ENCODE measurements around the gene UGT3A2. TPM values are rescaled to one million over a fixed set of nuclear protein-coding genes. Genes with fewer than 3 reads are reported as not detected.

Gene UGT3A2
- total and polyA plus RNA-seq, 2 donors: 0.30 to 6.8 TPM

- no peak for DNase-seq (ENCODE audit: low read depth in 6 of 9, low spot score in 9 of 9)
- no peaks in the 10 kb centered on the region for H3K4me1 ChIP-seq (ENCODE audit: control insufficient read depth in 2 of 2, insufficient read depth in 2 of 2, low read length in 2 of 2)
These were observed 65.7 kb downstream of the UGT3A2 start for GRCh38 chr5:36001032-36001431.

DNA sequence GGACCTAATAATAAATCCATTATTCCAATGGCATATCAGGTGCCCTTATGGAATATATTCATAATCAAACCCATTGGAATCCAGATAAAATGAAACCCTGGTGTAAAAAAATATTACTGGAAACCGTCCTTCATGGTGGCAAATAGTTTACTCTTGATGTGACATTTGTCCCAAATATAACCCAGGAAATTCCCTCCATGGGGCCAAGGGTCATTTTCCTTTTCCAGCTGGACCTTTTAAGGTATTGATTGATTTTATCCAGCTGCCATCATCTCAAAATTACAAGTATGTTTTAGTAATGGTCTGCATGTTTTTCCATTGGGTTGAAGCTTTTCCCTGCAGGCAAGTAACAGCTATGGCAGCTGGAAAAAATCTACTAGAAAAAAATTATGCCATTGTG is 67.1 kb downstream of the UGT3A2 start:
- WGBS: 96% methylated on average over 1 of the region's 1 CpG
- no peak overlapping the region for H3K4me3 ChIP-seq (ENCODE audit: low read length in 2 of 2)
- DNase-seq (ENCODE audit: low read depth in 6 of 9, low spot score in 9 of 9): no peak
- no peak overlapping the region for H3K27ac ChIP-seq (ENCODE audit: low read depth in 1 of 2, low read length in 1 of 2)
- H3K4me1 ChIP-seq (ENCODE audit: control insufficient read depth in 2 of 2, insufficient read depth in 2 of 2, low read length in 2 of 2): no peaks in the 10 kb centered on the region
- no peaks in the 10 kb centered on the region for H3K27me3 ChIP-seq (ENCODE audit: control insufficient read depth in 2 of 2, insufficient read depth in 1 of 2, low read length in 1 of 2)
- H3K36me3 ChIP-seq (ENCODE audit: control insufficient read depth in 2 of 2, insufficient read depth in 2 of 2, low read length in 1 of 2): no peaks in the 10 kb centered on the region
- H3K9me3 ChIP-seq (ENCODE audit: control insufficient read depth in 2 of 2, insufficient read depth in 1 of 2, low read length in 1 of 2): no peaks in the 10 kb centered on the region

More at GRCh38 chr5:36001032-36001431, 65.7 kb downstream of the UGT3A2 start:
- Histone ChIP-seq H3K27me3 (ENCODE audit: control insufficient read depth in 2 of 2, insufficient read depth in 1 of 2, low read length in 1 of 2) (no peaks in the 10 kb centered on the region), H3K4me3 (ENCODE audit: low read length in 2 of 2) (no peak overlapping the region), H3K36me3 (ENCODE audit: control insufficient read depth in 2 of 2, insufficient read depth in 2 of 2, low read length in 1 of 2) (no peaks in the 10 kb centered on the region), H3K9me3 (ENCODE audit: control insufficient read depth in 2 of 2, insufficient read depth in 1 of 2, low read length in 1 of 2) (no peaks in the 10 kb centered on the region), H3K27ac (ENCODE audit: low read depth in 1 of 2, low read length in 1 of 2) (no peak overlapping the region)
- 95% methylated on average over 3 of the region's 3 CpGs for WGBS

GRCh38 chr5:35996076-35996475 is 70.6 kb downstream of the UGT3A2 start:
- no peaks in the 10 kb centered on the region for H3K36me3 ChIP-seq (ENCODE audit: control insufficient read depth in 2 of 2, insufficient read depth in 2 of 2, low read length in 1 of 2)
- no peaks in the 10 kb centered on the region for H3K9me3 ChIP-seq (ENCODE audit: control insufficient read depth in 2 of 2, insufficient read depth in 1 of 2, low read length in 1 of 2)
- no peak overlapping the region for H3K4me3 ChIP-seq (ENCODE audit: low read length in 2 of 2)
- 98% methylated on average over 4 of the region's 4 CpGs for WGBS
- no peaks in the 10 kb centered on the region for H3K4me1 ChIP-seq (ENCODE audit: control insufficient read depth in 2 of 2, insufficient read depth in 2 of 2, low read length in 2 of 2)
- peaks cover 0 to 8% of the 10 kb centered on the region in 2 donors for H3K27me3 ChIP-seq (ENCODE audit: control insufficient read depth in 2 of 2, insufficient read depth in 1 of 2, low read length in 1 of 2)
- no peak for DNase-seq (ENCODE audit: low read depth in 6 of 9, low spot score in 9 of 9)
- no peak overlapping the region for H3K27ac ChIP-seq (ENCODE audit: low read depth in 1 of 2, low read length in 1 of 2)

DNA sequence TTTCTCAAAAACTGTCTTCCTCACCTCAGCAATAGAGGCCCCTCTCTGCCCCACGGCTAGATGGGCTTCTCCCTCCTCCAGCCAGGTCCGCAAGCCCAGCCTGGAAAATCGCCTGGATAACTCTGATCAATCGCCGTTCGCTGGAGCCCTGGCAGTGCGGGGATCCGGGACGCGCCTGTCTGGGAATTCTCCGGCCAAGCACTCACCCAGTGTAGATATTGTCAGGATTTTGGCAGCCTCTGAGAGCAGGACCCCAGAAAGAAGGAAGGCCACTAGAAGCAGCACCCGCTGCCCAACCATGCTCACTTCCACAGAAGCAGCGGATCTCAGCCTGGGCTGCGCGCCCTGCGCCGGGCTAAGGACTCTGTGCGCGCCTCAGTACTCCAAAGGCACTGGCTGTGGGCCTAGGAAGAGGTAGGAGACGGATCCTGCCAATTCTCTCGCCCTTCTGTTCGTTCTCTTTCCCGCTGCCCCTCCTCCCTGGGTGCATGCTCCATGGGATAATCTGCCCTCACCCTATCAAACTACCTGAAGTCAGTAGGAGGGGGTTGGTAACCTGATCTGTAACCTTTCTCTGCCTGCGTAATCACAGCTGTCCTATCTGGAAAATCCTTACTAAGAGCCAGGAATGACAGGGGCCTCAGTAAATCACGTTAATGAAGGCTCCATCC is 75.6 kb downstream of the UGT3A2 start, which contains the start of gene UGT3A1:
TSS of gene UGT3A1 (minus strand) at position 450 of the 671 bp plus-strand sequence. CDS start at position 300, 150 bp downstream.
- DNase-seq (ENCODE audit: low read depth in 6 of 9, low spot score in 9 of 9): no peak
- Histone ChIP-seq H3K9me3 (ENCODE audit: control insufficient read depth in 2 of 2, insufficient read depth in 1 of 2, low read length in 1 of 2) (peaks cover 0 to 4% of the 10 kb centered on the region in 2 donors), H3K27me3 (ENCODE audit: control insufficient read depth in 2 of 2, insufficient read depth in 1 of 2, low read length in 1 of 2) (peaks cover 0 to 23% of the 10 kb centered on the region in 2 donors), H3K4me3 (ENCODE audit: low read length in 2 of 2) (no peak within 1 kb of the TSS), H3K27ac (ENCODE audit: low read depth in 1 of 2, low read length in 1 of 2) (no peak within 1 kb of the TSS), H3K36me3 (ENCODE audit: control insufficient read depth in 2 of 2, insufficient read depth in 2 of 2, low read length in 1 of 2) (no peaks in the 10 kb centered on the region), H3K4me1 (ENCODE audit: control insufficient read depth in 2 of 2, insufficient read depth in 2 of 2, low read length in 2 of 2) (peaks cover 0 to 4% of the 10 kb centered on the region in 2 donors)
- 32% methylated on average over 25 of the region's 25 CpGs for WGBS

- DNase-seq (ENCODE audit: low read depth in 6 of 9, low spot score in 9 of 9): no peak
- Histone ChIP-seq H3K27me3 (ENCODE audit: control insufficient read depth in 2 of 2, insufficient read depth in 1 of 2, low read length in 1 of 2) (peaks cover 0 to 23% of the 10 kb centered on the region in 2 donors), H3K4me1 (ENCODE audit: control insufficient read depth in 2 of 2, insufficient read depth in 2 of 2, low read length in 2 of 2) (peaks cover 0 to 4% of the 10 kb centered on the region in 2 donors), H3K27ac (ENCODE audit: low read depth in 1 of 2, low read length in 1 of 2) (no peak overlapping the region), H3K9me3 (ENCODE audit: control insufficient read depth in 2 of 2, insufficient read depth in 1 of 2, low read length in 1 of 2) (peaks cover 0 to 4% of the 10 kb centered on the region in 2 donors), H3K4me3 (ENCODE audit: low read length in 2 of 2) (no peak overlapping the region), H3K36me3 (ENCODE audit: control insufficient read depth in 2 of 2, insufficient read depth in 2 of 2, low read length in 1 of 2) (no peaks in the 10 kb centered on the region)
- 49% methylated on average over 12 of the region's 12 CpGs for WGBS
These were observed 76.2 kb downstream of the UGT3A2 start for GRCh38 chr5:35990520-35990919.

GRCh38 chr5:35988529-35988928 is 78.2 kb downstream of the UGT3A2 start:
- peaks cover 0 to 4% of the 10 kb centered on the region in 2 donors for H3K9me3 ChIP-seq (ENCODE audit: control insufficient read depth in 2 of 2, insufficient read depth in 1 of 2, low read length in 1 of 2)
- no peak overlapping the region for H3K27ac ChIP-seq (ENCODE audit: low read depth in 1 of 2, low read length in 1 of 2)
- WGBS: 71% methylated on average over 4 of the region's 4 CpGs
- peaks cover 0 to 23% of the 10 kb centered on the region in 2 donors for H3K27me3 ChIP-seq (ENCODE audit: control insufficient read depth in 2 of 2, insufficient read depth in 1 of 2, low read length in 1 of 2)
- H3K4me1 ChIP-seq (ENCODE audit: control insufficient read depth in 2 of 2, insufficient read depth in 2 of 2, low read length in 2 of 2): peaks cover 0 to 4% of the 10 kb centered on the region in 2 donors
- no peak overlapping the region for H3K4me3 ChIP-seq (ENCODE audit: low read length in 2 of 2)
- DNase-seq (ENCODE audit: low read depth in 6 of 9, low spot score in 9 of 9): no peak
- H3K36me3 ChIP-seq (ENCODE audit: control insufficient read depth in 2 of 2, insufficient read depth in 2 of 2, low read length in 1 of 2): no peaks in the 10 kb centered on the region

GRCh38 chr5:35987776-35988175 is 78.9 kb downstream of the UGT3A2 start:
- no peak for DNase-seq (ENCODE audit: low read depth in 6 of 9, low spot score in 9 of 9)
- H3K27me3 ChIP-seq (ENCODE audit: control insufficient read depth in 2 of 2, insufficient read depth in 1 of 2, low read length in 1 of 2): peaks cover 0 to 23% of the 10 kb centered on the region in 2 donors
- H3K36me3 ChIP-seq (ENCODE audit: control insufficient read depth in 2 of 2, insufficient read depth in 2 of 2, low read length in 1 of 2): no peaks in the 10 kb centered on the region
- H3K9me3 ChIP-seq (ENCODE audit: control insufficient read depth in 2 of 2, insufficient read depth in 1 of 2, low read length in 1 of 2): peaks cover 0 to 4% of the 10 kb centered on the region in 2 donors
- H3K4me1 ChIP-seq (ENCODE audit: control insufficient read depth in 2 of 2, insufficient read depth in 2 of 2, low read length in 2 of 2): peaks cover 0 to 4% of the 10 kb centered on the region in 2 donors
- 90% methylated on average over 3 of the region's 3 CpGs for WGBS
- H3K27ac ChIP-seq (ENCODE audit: low read depth in 1 of 2, low read length in 1 of 2): no peak overlapping the region
- no peak overlapping the region for H3K4me3 ChIP-seq (ENCODE audit: low read length in 2 of 2)

Other genes starting within 250 kb of the UGT3A2 start
- gene IL7R, start 210.0 kb downstream of the UGT3A2 start, total RNA-seq: 167 TPM
- 167 TPM for gene IL7R, start 210.0 kb downstream of the UGT3A2 start, polyA plus RNA-seq
- gene CAPSL, start 128.3 kb downstream of the UGT3A2 start, total RNA-seq: 4.0 TPM
- gene CAPSL, start 128.3 kb downstream of the UGT3A2 start, polyA plus RNA-seq: 2.6 TPM
- gene UGT3A1, start 75.5 kb downstream of the UGT3A2 start, total RNA-seq: 0.09 TPM
- gene UGT3A1, start 75.5 kb downstream of the UGT3A2 start, polyA plus RNA-seq: 0.11 TPM
- gene LMBRD2, start 85.0 kb upstream of the UGT3A2 start, total RNA-seq: 12.4 TPM
- 4.3 TPM for gene LMBRD2, start 85.0 kb upstream of the UGT3A2 start, polyA plus RNA-seq
- 31.0 TPM for gene SKP2, start 85.2 kb upstream of the UGT3A2 start, total RNA-seq
- 6.5 TPM for gene SKP2, start 85.2 kb upstream of the UGT3A2 start, polyA plus RNA-seq
- 16.8 TPM for gene NADK2, start 175.0 kb upstream of the UGT3A2 start, total RNA-seq
- 12.4 TPM for gene NADK2, start 175.0 kb upstream of the UGT3A2 start, polyA plus RNA-seq
- 0.14 TPM for gene RANBP3L, start 235.0 kb upstream of the UGT3A2 start, total RNA-seq
- 0.41 TPM for gene RANBP3L, start 235.0 kb upstream of the UGT3A2 start, polyA plus RNA-seq

Data from thymus (tissue), 11 donors.